ENCODE data around the gene SPTLC3. TPM values are rescaled to one million over a fixed set of nuclear protein-coding genes. Genes with fewer than 3 reads are reported as not detected.

Gene SPTLC3
- total and polyA plus RNA-seq, 2 of the 13 experiments (the other 11 are each of a cell fraction or from before 2014, with no cell fraction given), result 20.5 to 95.6 TPM

DNA sequence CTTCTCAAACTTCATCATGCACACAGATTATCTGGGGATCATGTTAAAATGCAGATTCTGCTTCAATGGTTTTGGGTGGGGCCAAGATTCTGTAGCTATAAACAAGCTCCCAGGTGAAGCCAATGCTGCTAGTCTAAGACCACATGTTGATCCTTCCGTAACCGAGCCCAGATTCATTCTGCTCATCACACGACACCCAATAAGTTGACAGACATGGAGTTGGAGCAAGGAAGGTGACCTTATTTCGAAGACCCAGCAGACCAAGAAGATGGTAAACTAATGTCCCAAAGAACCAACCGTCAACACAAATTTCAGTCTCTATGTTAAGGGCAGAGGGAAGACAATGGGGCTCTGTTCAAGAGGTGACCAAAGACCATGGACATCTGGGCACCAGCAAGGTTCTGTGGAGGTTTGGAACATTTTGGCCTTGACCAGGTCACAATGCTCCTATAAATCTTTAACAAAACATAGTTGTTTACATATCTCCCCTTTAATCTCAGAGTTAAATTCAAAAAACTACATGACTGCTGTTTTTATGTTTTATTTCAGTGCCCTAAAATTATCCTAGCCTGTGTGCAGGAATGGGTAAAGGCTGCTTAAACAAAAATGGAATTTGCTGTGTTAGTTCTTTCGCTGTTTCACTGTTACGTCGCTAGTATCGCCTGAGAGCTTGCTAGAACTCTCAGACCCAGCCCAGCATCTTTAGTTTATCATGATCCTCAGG lies 50.1 kb downstream of the SPTLC3 start (continued):
- no peak for TF ChIP-seq HHEX (CRISPR knock-in tag; IDR thresholded peaks at IDR 0.05)
- TF ChIP-seq, protein P1, sequence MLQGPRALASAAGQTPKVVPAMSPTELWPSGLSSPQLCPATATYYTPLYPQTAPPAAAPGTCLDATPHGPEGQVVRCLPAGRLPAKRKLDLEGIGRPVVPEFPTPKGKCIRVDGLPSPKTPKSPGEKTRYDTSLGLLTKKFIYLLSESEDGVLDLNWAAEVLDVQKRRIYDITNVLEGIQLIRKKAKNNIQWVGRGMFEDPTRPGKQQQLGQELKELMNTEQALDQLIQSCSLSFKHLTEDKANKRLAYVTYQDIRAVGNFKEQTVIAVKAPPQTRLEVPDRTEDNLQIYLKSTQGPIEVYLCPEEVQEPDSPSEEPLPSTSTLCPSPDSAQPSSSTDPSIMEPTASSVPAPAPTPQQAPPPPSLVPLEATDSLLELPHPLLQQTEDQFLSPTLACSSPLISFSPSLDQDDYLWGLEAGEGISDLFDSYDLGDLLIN (CRISPR knock-in tag; IDR thresholded peaks at IDR 0.05; ENCODE audit: borderline replicate concordance), result no peak
- no peak for TF ChIP-seq ZBTB7A (CRISPR knock-in tag; IDR thresholded peaks at IDR 0.05)
- no peak for TF ChIP-seq NONO (IDR thresholded peaks at IDR 0.05)
- peak; percentile 57 for TF ChIP-seq NONO (CRISPR knock-in tag; conservative IDR thresholded peaks at IDR 0.05)
- TF ChIP-seq RARG (CRISPR knock-in tag; IDR thresholded peaks at IDR 0.05; ENCODE audit: low read depth), result no peak
- no peak for TF ChIP-seq FOXP1 (IDR thresholded peaks at IDR 0.05)
- peak; percentile 82 for TF ChIP-seq FOXP1 (CRISPR knock-in tag; IDR thresholded peaks at IDR 0.05)
- TF ChIP-seq, protein P2, sequence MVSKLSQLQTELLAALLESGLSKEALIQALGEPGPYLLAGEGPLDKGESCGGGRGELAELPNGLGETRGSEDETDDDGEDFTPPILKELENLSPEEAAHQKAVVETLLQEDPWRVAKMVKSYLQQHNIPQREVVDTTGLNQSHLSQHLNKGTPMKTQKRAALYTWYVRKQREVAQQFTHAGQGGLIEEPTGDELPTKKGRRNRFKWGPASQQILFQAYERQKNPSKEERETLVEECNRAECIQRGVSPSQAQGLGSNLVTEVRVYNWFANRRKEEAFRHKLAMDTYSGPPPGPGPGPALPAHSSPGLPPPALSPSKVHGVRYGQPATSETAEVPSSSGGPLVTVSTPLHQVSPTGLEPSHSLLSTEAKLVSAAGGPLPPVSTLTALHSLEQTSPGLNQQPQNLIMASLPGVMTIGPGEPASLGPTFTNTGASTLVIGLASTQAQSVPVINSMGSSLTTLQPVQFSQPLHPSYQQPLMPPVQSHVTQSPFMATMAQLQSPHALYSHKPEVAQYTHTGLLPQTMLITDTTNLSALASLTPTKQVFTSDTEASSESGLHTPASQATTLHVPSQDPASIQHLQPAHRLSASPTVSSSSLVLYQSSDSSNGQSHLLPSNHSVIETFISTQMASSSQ (IDR thresholded peaks at IDR 0.05; ENCODE audit: low read depth), result peak; percentile 91
- TF ChIP-seq, protein P2 (CRISPR knock-in tag; IDR thresholded peaks at IDR 0.05; ENCODE audit: borderline replicate concordance), result peak; percentile 98
- 0 out of 2 replicates have a peak, but pooled peaks have one; percentile 34 for TF ChIP-seq ZKSCAN1 (IDR thresholded peaks at IDR 0.05; ENCODE audit: low read length)
- peak; percentile 83 for TF ChIP-seq MIXL1 (CRISPR knock-in tag; IDR thresholded peaks at IDR 0.05)
- 0 out of 2 replicates have a peak, but pooled peaks have one; percentile 7 for TF ChIP-seq ARID2 (CRISPR knock-in tag; IDR thresholded peaks at IDR 0.05; ENCODE audit: borderline replicate concordance)
- TF ChIP-seq SNAI1 (CRISPR knock-in tag; IDR thresholded peaks at IDR 0.05; ENCODE audit: borderline replicate concordance), result no peak
- TF ChIP-seq, protein P3, sequence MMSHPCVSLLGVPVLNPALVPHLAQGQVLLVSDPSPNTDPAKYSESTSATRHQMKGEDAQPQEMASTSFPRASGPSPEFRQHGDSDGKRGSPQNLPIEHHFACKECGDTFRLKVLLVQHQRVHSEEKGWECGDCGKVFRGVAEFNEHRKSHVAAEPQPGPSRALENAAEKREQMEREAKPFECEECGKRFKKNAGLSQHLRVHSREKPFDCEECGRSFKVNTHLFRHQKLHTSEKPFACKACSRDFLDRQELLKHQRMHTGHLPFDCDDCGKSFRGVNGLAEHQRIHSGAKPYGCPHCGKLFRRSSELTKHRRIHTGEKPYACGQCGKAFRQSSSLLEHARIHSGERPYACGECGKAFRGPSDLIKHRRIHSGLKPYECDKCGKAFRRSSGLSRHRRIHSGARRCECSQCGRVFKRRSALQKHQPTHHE (CRISPR knock-in tag; IDR thresholded peaks at IDR 0.05; ENCODE audit: borderline replicate concordance), result peak; percentile 79; the same call in 1 of the 2 replicates
- TF ChIP-seq MLLT10 (CRISPR knock-in tag; IDR thresholded peaks at IDR 0.05), result no peak
- no peak for TF ChIP-seq ZNF136 (CRISPR knock-in tag; IDR thresholded peaks at IDR 0.05; ENCODE audit: low read depth)
- peak; percentile 85 for TF ChIP-seq MIER2 (CRISPR knock-in tag; IDR thresholded peaks at IDR 0.05)
- TF ChIP-seq, protein P4, sequence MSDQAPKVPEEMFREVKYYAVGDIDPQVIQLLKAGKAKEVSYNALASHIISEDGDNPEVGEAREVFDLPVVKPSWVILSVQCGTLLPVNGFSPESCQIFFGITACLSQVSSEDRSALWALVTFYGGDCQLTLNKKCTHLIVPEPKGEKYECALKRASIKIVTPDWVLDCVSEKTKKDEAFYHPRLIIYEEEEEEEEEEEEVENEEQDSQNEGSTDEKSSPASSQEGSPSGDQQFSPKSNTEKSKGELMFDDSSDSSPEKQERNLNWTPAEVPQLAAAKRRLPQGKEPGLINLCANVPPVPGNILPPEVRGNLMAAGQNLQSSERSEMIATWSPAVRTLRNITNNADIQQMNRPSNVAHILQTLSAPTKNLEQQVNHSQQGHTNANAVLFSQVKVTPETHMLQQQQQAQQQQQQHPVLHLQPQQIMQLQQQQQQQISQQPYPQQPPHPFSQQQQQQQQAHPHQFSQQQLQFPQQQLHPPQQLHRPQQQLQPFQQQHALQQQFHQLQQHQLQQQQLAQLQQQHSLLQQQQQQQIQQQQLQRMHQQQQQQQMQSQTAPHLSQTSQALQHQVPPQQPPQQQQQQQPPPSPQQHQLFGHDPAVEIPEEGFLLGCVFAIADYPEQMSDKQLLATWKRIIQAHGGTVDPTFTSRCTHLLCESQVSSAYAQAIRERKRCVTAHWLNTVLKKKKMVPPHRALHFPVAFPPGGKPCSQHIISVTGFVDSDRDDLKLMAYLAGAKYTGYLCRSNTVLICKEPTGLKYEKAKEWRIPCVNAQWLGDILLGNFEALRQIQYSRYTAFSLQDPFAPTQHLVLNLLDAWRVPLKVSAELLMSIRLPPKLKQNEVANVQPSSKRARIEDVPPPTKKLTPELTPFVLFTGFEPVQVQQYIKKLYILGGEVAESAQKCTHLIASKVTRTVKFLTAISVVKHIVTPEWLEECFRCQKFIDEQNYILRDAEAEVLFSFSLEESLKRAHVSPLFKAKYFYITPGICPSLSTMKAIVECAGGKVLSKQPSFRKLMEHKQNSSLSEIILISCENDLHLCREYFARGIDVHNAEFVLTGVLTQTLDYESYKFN (CRISPR knock-in tag; conservative IDR thresholded peaks at IDR 0.05), result peak; percentile 96
- TF ChIP-seq, protein P5, sequence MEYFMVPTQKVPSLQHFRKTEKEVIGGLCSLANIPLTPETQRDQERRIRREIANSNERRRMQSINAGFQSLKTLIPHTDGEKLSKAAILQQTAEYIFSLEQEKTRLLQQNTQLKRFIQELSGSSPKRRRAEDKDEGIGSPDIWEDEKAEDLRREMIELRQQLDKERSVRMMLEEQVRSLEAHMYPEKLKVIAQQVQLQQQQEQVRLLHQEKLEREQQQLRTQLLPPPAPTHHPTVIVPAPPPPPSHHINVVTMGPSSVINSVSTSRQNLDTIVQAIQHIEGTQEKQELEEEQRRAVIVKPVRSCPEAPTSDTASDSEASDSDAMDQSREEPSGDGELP (IDR thresholded peaks at IDR 0.05; ENCODE audit: borderline replicate concordance, low read depth), result peak; percentile 78
